Effector CD8-positive, alpha-beta T cell (primary cell): ENCODE measurements around the gene AXDND1.
"Not testable (repeated sequence)": the region's sequence is repeated elsewhere in the genome, so short reads cannot be mapped to it uniquely, and the experiment has no call there.

Source experiments
- DNase-seq: peaks from one replicate; lab custom pipeline; 2025; lab: John Stamatoyannopoulos, UW

The AXDND1 gene

GRCh38 chr1:179366093-179366800, 476 bp downstream of the AXDND1 start:
- DNase-seq = no peak

- peak; percentile 12 for DNase-seq
Observed at GRCh38 chr1:179369751-179370341, 4.1 kb downstream of the AXDND1 start.

- DNase-seq = no peak
Observed at GRCh38 chr1:179372160-179372559, 6.4 kb downstream of the AXDND1 start.

- no peak for DNase-seq
Observed at GRCh38 chr1:179376223-179376622, 10.5 kb downstream of the AXDND1 start.

- no peak for DNase-seq
Observed at GRCh38 chr1:179380299-179380698, 14.5 kb downstream of the AXDND1 start.

- no peak for DNase-seq
Observed at GRCh38 chr1:179384027-179384426, 18.3 kb downstream of the AXDND1 start.

- no peak for DNase-seq
Observed at GRCh38 chr1:179385510-179385909, 19.7 kb downstream of the AXDND1 start.

GRCh38 chr1:179393721-179394120, 27.9 kb downstream of the AXDND1 start:
- no peak for DNase-seq

- not testable (repeated sequence) for DNase-seq
Observed at GRCh38 chr1:179399399-179399798, 33.6 kb downstream of the AXDND1 start.

- not testable (repeated sequence) for DNase-seq
Observed at GRCh38 chr1:179417760-179418159, 52.0 kb downstream of the AXDND1 start.

- DNase-seq = not testable (repeated sequence)
Observed at GRCh38 chr1:179418706-179419105, 52.9 kb downstream of the AXDND1 start.

GRCh38 chr1:179424610-179425009, 58.8 kb downstream of the AXDND1 start:
- no peak for DNase-seq

- DNase-seq = no peak
Observed at GRCh38 chr1:179425186-179425585, 59.4 kb downstream of the AXDND1 start.

GRCh38 chr1:179437171-179437570, 71.4 kb downstream of the AXDND1 start:
- no peak for DNase-seq

- DNase-seq = not testable (repeated sequence)
Observed at GRCh38 chr1:179439646-179440045, 73.9 kb downstream of the AXDND1 start.

- not testable (repeated sequence) for DNase-seq
Observed at GRCh38 chr1:179440301-179440700, 74.5 kb downstream of the AXDND1 start.

- no peak for DNase-seq
Observed at GRCh38 chr1:179440971-179441370, 75.2 kb downstream of the AXDND1 start.

- DNase-seq = no peak
Observed at GRCh38 chr1:179441501-179441900, 75.7 kb downstream of the AXDND1 start.

GRCh38 chr1:179442846-179443245, 77.1 kb downstream of the AXDND1 start:
- DNase-seq = not testable (repeated sequence)

GRCh38 chr1:179445593-179445992, 79.8 kb downstream of the AXDND1 start:
- no peak for DNase-seq

- no peak for DNase-seq
Observed at GRCh38 chr1:179447489-179447888, 81.7 kb downstream of the AXDND1 start.

- DNase-seq = no peak
Observed at GRCh38 chr1:179448437-179449149, 82.8 kb downstream of the AXDND1 start.

GRCh38 chr1:179459606-179460206, 93.9 kb downstream of the AXDND1 start:
- DNase-seq = not testable (repeated sequence)
